IPS DF 6.9 (cell line): ENCODE measurements around the gene PKP2.
"Not testable (repeated sequence)": the region's sequence is repeated elsewhere in the genome, so short reads cannot be mapped to it uniquely, and the experiment has no call there.

ENCODE experiments used
- DNase-seq: peaks from one replicate; pipeline ENCODE4 v3.0.0-alpha.2; 2013; ENCODE audit warnings: low read depth, low spot score
- H3K27ac ChIP-seq: one replicate; pipeline ENCODE4 v1.5.1; 2013; ENCODE audit warnings: low read length, control low read depth
- H3K27me3 ChIP-seq: 2 replicates; pipeline ENCODE4 v1.6.1; 2013; ENCODE audit warnings: mild to moderate bottlenecking, low read length; ENCODE audit not compliant: control insufficient read depth, insufficient read depth
- H3K36me3 ChIP-seq: 2 replicates; pipeline ENCODE4 v1.6.1; 2013; ENCODE audit warnings: low read length; ENCODE audit not compliant: control insufficient read depth, insufficient read depth
- H3K4me1 ChIP-seq: 2 replicates; pipeline ENCODE4 v1.6.1; 2013; ENCODE audit warnings: low read length; ENCODE audit not compliant: control insufficient read depth, insufficient read depth
- H3K4me3 ChIP-seq: 2 replicates; pipeline ENCODE4 v1.5.1; 2013; ENCODE audit warnings: mild to moderate bottlenecking, low read length
- H3K9me3 ChIP-seq: 2 replicates; pipeline ENCODE4 v1.6.1; 2013; ENCODE audit warnings: low read length, inconsistent platforms; ENCODE audit not compliant: control insufficient read depth, insufficient read depth
- WGBS: extraction: QIAGEN DNeasy Blood & Tissue Kit; methylation state at CpG from one replicate; pipeline ENCODE4 v1.1.7; 2013; ENCODE audit warnings: mixed read lengths, missing lambda C conversion rate; ENCODE audit not compliant: insufficient read length, insufficient coverage; 5-methylcytosine and 5-hydroxymethylcytosine counted together

PKP2 gene

DNA sequence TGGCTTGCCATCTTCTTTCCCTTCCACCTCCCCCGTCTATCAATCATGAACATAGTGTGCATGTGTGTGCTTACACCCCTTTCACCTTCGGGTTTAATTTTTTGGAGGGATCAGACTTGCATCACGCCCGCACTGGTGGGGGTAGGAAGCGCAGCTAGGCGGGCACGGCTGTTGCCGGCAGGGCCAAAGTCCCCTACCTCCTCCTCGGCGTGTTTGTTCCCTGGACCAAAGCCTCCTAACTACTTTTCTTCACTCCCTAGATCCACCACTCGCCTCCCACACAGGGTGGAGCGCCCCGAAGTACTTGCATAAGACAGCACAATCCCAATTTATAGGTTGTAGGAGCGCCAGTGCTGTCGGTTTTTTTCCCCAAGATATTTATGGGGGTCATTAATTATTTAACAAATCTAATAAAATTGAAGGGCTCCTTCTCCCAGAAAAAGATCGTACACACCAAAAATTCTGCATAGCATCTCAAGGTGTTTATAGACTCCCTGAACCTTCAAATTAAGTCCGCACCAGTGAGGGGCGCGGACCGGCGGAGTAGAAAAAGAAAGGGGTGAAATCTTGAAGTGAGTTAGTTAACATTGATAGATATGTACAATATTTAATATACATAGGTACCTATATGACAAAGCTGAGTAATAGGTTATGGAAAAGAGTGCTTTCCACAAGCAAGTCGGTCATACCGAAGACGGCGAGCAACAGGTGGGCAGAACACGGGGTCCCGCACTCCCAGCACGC, 717 bp downstream of the PKP2 start:
- no peaks in the 10 kb centered on the region for H3K36me3 ChIP-seq
- no CpG with 5 or more reads among the region's 28 CpGs for WGBS
- no peak for DNase-seq
- peak overlapping the region; percentile 96; the same call in 1 of the 2 replicates for H3K4me3 ChIP-seq
- H3K27ac ChIP-seq, result no peak overlapping the region
- H3K27me3 ChIP-seq, result no peaks in the 10 kb centered on the region
- no peaks in the 10 kb centered on the region; the same call in 1 of the 2 replicates for H3K4me1 ChIP-seq
- no peaks in the 10 kb centered on the region for H3K9me3 ChIP-seq

GRCh38 chr12:32894566-32894965, 2.0 kb downstream of the PKP2 start:
- H3K9me3 ChIP-seq, result no peaks in the 10 kb centered on the region
- H3K4me1 ChIP-seq, result no peaks in the 10 kb centered on the region; the same call in 1 of the 2 replicates
- H3K4me3 ChIP-seq, result no peak overlapping the region
- no peaks in the 10 kb centered on the region for H3K27me3 ChIP-seq
- WGBS, result no CpG with 5 or more reads among the region's 2 CpGs
- H3K36me3 ChIP-seq, result no peaks in the 10 kb centered on the region
- no peak overlapping the region for H3K27ac ChIP-seq
- no peak for DNase-seq

DNA sequence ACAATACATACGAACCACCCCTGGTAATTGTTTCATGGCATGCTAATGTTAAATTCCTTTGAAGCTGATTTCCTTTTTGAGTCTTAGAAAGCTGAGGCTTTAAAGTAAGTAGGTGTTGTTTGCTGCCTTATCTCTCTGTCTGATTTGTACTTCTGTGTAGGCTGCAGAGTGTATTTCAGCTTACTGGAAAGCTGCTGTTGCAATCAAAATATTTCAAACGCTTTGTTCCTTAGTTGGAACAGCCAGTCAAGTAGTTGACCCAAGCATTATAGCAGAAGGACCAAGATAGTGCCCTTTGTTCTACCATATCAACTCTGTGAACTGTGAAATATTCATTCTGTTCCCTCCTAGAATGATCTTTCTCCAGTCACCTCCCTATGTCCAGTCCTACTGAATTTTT, 3.1 kb downstream of the PKP2 start:
- no peak overlapping the region for H3K27ac ChIP-seq

GRCh38 chr12:32893043-32893442, 3.5 kb downstream of the PKP2 start:
- no peaks in the 10 kb centered on the region; the same call in 1 of the 2 replicates for H3K4me1 ChIP-seq
- WGBS, result no CpG with 5 or more reads among the region's 2 CpGs
- H3K36me3 ChIP-seq, result no peaks in the 10 kb centered on the region
- no peak overlapping the region for H3K4me3 ChIP-seq
- no peaks in the 10 kb centered on the region for H3K27me3 ChIP-seq
- no peak for DNase-seq
- no peaks in the 10 kb centered on the region for H3K9me3 ChIP-seq
- H3K27ac ChIP-seq, result no peak overlapping the region

More for the DNA sequence above, 3.1 kb downstream of the PKP2 start:
- no peaks in the 10 kb centered on the region for H3K27me3 ChIP-seq
- H3K36me3 ChIP-seq, result no peaks in the 10 kb centered on the region
- H3K9me3 ChIP-seq, result no peaks in the 10 kb centered on the region
- no peak overlapping the region for H3K4me3 ChIP-seq
- H3K4me1 ChIP-seq, result no peaks in the 10 kb centered on the region; the same call in 1 of the 2 replicates
- no CpG with 5 or more reads among the region's 2 CpGs for WGBS
- no peak for DNase-seq

DNA sequence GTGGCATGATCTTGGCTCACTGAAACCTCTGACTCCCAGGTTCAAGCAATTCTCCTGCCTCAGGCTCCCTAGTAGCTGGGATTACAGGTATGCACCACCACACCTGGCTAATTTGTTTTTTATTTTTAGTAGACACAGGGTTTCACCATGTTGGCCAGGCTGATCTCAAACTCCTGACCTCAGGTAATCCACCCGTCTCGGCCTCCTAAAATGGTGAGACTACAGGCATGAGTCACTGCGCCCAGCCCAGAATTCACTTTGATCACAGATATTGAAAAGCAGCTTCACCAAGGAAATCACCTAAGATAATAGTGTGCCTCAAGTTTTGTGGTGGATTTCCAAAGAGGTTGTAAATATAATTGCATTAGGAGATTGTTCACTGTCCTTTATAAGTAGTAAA, 4.2 kb downstream of the PKP2 start:
- H3K9me3 ChIP-seq, H3K4me3 ChIP-seq, DNase-seq, H3K36me3 ChIP-seq, H3K27me3 ChIP-seq, H3K27ac ChIP-seq, H3K4me1 ChIP-seq: not testable (repeated sequence)
- WGBS, result no CpG with 5 or more reads among the region's 3 CpGs

- Histone ChIP-seq H3K36me3 (no peaks in the 10 kb centered on the region), H3K27me3 (no peaks in the 10 kb centered on the region), H3K4me3 (no peak overlapping the region), H3K9me3 (no peaks in the 10 kb centered on the region), H3K4me1 (no peaks in the 10 kb centered on the region; the same call in 1 of the 2 replicates), H3K27ac (no peak overlapping the region)
- no peak for DNase-seq
- no CpG with 5 or more reads among the region's 5 CpGs for WGBS
These were observed 4.6 kb downstream of the PKP2 start for GRCh38 chr12:32891956-32892355.

DNA sequence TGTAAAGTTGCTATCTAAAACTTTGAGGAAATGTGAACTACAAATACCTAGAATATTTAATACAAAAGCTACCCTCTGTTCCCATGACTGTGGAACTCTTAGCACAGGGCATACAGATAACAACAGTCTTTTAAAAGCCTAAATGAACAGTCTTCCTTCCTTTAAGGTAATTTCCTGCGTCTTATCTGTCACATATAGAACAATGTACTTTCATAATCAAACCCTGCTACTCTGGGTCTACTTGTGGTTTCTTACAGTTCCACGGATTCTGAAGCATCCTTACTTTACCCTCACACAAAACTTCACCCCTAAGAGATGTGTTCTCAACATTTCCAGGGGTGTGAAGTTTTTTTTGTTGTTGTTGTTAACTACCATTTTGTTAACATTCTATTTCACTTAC, 5.1 kb downstream of the PKP2 start:
- no peak for DNase-seq
- H3K4me1 ChIP-seq, result no peaks in the 10 kb centered on the region; the same call in 1 of the 2 replicates
- H3K27me3 ChIP-seq, result no peaks in the 10 kb centered on the region
- no peak overlapping the region for H3K27ac ChIP-seq
- no CpG with 5 or more reads among the region's 2 CpGs for WGBS
- H3K4me3 ChIP-seq, result no peak overlapping the region
- no peaks in the 10 kb centered on the region for H3K36me3 ChIP-seq
- H3K9me3 ChIP-seq, result no peaks in the 10 kb centered on the region

DNA sequence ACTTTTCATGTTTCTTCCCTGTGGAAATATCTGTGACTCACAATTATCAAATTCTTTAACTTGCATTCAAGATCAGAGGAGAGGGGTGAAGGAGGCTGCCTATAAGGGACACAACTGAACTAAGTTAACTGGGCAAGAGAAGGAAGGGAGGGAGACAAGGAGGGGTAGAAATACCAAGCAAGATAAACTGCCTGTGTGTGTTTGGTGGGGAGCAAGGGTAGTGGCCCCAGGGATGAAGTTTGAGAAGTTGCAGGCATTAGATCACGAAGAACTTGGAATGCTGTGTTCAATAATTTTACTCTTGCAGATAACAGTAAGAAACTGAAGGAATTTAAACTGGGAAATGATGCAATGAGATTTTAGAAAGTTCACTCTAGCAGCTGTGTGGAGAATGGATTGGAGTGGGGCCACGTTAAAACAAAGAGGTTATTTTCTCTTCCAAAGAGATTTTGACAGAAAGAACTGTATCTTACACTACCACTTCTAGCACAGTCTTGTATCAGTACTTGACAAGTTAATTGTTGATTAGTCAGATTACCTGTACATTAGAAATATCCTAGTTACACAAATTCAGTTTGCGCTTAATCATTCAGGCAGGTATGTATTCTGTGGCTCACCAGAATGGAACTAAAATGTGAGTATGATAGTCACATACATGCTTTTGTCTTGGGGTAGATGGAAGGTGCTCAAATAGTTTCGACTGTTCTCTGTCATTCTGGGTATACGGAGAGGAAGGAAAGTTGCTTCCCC, 7.4 kb downstream of the PKP2 start:
- no peaks in the 10 kb centered on the region for H3K27me3 ChIP-seq
- no peak overlapping the region for H3K4me3 ChIP-seq
- no peaks in the 10 kb centered on the region; the same call in 1 of the 2 replicates for H3K4me1 ChIP-seq
- no peak overlapping the region for H3K27ac ChIP-seq
- no peak for DNase-seq
- no peaks in the 10 kb centered on the region for H3K36me3 ChIP-seq
- no peaks in the 10 kb centered on the region for H3K9me3 ChIP-seq
- WGBS, result no CpG with 5 or more reads among the region's 5 CpGs

DNA sequence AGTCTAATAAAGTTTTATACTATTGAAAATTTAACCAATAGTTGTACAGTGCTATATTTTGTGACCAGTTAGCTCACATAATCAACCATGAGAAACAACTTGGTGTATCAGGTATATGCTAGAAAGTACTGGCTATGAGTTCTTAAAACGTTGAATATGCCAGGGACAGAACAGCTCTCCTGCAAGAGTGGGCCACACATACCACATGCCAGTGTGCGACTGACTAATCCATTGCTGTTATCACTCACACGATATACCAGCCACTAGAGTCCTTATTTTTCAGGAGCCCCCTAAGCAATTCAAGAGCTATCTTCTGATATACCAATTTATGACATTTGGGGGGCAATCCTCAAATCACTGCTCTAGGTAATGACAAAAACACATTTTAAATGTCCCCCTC, 9.5 kb downstream of the PKP2 start:
- no CpG with 5 or more reads among the region's 3 CpGs for WGBS

GRCh38 chr12:32885831-32886230, 10.7 kb downstream of the PKP2 start:
- Histone ChIP-seq H3K4me1 (no peaks in the 10 kb centered on the region), H3K36me3 (no peaks in the 10 kb centered on the region), H3K4me3 (no peak overlapping the region), H3K9me3 (no peaks in the 10 kb centered on the region), H3K27ac (no peak overlapping the region), H3K27me3 (no peaks in the 10 kb centered on the region)
- no CpG with 5 or more reads among the region's 4 CpGs for WGBS
- no peak for DNase-seq

More for the DNA sequence above, 9.5 kb downstream of the PKP2 start:
- H3K27ac ChIP-seq, result no peak overlapping the region
- H3K4me3 ChIP-seq, result no peak overlapping the region
- no peak for DNase-seq
- no peaks in the 10 kb centered on the region for H3K9me3 ChIP-seq
- no peaks in the 10 kb centered on the region for H3K27me3 ChIP-seq
- no peaks in the 10 kb centered on the region; the same call in 1 of the 2 replicates for H3K4me1 ChIP-seq
- H3K36me3 ChIP-seq, result no peaks in the 10 kb centered on the region
